HT1080 (cell line): ENCODE measurements around the gene KIF20B. TPM values are rescaled to one million over a fixed set of nuclear protein-coding genes. Genes with fewer than 3 reads are reported as not detected.
"Not testable (repeated sequence)": the region's sequence is repeated elsewhere in the genome, so short reads cannot be mapped to it uniquely, and the experiment has no call there.

Source experiments
- DNase-seq: peaks from one replicate; pipeline ENCODE4 v3.0.0-alpha.2; 2015; ENCODE audit warnings: low read depth
- total RNA-seq: library from RNA; depleted of rRNA; stranded (reverse); fragments of >200 nt; shearing (Covaris generic); gene quantifications from 2 replicates; pipeline ENCODE4 v1.2.3, GENCODE V29; 2014; rRNA removed

KIF20B gene
- total RNA-seq, 1 experiment from 2014 or later, result 20.8 TPM

GRCh38 chr10:89782470-89782869 lies 81.1 kb downstream of the KIF20B start:
- no peak for DNase-seq

DNA sequence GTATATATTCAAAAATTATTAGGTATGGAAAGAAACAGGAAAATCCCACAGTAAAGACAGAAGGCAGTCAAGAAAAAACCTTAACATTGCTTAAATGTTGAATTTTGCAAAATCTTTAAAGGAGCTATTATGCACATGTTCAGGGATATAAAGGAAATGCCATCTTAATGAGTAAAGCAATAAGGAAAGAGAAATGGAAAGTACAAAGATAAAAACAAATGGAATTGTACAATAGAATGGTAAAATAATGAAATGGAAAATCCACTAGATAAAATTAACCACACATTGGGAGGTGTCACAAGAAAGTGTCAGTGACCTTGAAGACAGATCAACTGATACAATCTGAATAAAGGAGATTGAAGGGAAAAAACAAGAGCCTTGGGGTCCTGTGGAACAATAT lies 82.0 kb downstream of the KIF20B start:
- DNase-seq, result no peak

DNA sequence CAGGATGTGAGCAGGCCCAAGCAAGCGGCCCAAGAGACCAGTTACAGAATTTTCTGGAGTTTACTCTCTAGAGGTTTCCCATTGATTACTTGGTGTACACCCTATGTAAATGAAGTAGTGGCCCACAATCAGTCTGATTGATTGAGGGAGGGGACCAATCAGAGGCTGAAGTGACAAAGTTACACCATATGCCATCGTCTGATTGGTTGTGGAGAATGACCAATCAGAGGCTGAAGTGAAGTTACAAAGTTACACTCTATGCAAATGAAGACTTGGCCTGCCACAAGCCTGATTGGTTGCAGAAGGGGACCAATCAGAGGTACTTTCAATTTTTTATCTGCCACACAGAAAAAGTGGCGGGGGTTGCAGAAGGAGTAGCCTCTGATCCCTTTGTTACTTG lies 83.7 kb downstream of the KIF20B start:
- DNase-seq, result peak; percentile 9

DNA sequence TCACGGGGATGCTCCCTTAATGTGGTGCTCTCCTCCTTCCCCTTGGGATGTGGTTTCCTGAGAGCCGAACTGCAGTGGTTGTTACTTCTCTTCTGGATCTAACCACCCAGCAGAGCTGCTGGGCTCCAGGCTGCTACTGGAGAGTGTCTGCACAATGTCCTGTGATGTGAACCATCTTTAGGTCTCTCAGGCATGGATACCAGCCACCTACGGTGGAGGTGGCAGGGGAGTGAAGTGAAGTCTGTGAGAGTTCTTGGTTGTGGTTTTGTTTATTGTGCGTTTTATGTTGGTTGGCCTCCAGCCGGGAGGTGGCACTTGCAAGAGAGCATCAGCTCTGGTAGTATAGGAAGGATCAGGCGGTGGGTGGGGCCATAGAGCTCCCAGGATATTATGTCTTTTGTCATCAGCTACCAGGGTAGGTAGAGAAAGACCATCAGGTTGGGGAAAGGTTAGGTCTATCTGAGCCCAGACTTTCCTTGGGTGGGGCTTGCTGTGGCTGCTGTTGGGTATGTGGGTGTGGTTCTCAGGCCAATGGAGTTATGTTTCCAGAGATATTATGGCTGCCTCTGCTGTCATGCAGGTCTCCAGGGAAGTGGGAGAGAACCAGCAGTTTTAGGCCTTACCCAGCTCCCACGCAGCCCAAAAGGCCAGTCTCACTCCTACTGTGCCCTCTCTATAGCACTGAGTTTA lies 87.9 kb downstream of the KIF20B start:
- DNase-seq, result no peak

DNA sequence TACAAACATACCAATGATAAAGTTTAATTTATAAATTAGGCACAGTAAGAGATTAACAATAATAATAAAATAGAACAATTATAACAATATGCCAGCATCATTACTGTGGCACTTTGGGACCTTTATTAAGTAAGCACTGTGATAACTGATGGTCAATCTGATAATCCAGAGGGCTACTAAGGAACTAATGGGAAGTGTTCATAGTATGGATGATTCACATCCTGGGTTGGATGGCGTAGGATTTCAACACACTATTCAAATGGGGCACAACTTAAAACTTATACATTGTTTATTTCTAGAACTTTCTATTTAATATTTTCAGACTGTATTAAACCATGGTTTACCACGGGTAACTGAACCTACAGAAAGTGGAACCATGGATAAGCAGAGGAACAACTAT lies 90.8 kb downstream of the KIF20B start:
- peak; percentile 13 for DNase-seq

GRCh38 chr10:89793649-89794254 lies 92.4 kb downstream of the KIF20B start:
- DNase-seq, result peak; percentile 70

GRCh38 chr10:89795840-89796239 lies 94.5 kb downstream of the KIF20B start:
- DNase-seq, result no peak

GRCh38 chr10:89798092-89798491 lies 96.7 kb downstream of the KIF20B start:
- DNase-seq, result no peak

DNA sequence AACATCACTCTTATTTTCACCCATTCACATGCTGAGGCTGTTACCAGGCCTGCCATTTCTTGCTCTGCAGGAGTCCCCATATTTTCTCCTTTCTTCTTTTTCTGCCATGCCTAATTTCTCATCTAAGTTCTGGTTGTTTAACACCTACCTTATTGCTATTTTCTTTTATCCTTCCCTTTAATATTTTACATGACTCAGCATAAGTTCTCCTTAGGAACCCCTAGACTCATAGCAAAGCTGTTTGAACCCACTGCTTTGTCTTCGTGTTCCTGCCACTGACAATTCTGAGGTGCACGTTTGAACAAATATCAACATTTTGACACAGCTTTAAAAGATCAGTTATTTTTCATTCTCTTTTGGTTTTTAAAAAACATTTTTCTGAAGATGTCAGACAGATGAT lies 98.2 kb downstream of the KIF20B start:
- DNase-seq, result no peak

DNA sequence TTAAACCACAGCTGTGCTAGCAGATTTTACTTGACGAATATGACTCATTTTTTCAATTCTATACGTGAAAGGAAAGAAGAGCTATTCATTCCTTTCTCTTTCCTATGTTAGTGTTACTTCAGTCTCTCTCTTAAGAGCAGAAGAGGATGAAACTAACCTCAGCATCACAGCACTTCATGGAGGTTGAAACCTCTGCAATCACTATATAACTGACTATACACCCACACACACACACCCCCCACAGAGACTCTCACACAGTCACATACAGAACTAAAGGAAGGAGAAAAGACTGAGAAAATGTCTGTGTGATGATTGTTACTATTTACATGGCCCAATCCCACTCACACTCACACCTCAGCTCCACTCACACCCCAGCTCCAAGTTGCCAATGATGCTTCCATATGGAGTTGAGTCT lies 104.2 kb downstream of the KIF20B start:
- DNase-seq, result no peak

- no peak for DNase-seq
Observed at GRCh38 chr10:89808842-89809241, 107.5 kb downstream of the KIF20B start.

DNA sequence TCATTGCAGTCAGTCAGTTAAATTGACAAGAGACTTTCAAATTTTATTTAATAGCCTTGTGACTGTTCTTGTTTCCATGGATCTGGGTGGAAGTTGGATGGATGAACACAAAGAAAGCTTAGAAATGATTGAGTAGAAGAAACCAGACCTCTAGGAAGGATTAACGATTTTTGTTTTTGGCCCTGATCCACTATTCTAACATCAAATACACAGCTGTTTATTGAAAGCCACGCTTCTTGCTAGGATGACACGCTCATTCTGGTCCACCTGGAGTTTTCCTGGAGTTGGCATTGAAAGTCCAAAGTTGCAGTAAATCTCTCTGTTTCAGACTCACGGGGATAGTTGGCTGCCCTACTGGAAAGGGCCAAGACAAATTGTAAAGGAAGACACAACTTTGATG lies 108.4 kb downstream of the KIF20B start:
- DNase-seq, result no peak

GRCh38 chr10:89810908-89811525 lies 109.6 kb downstream of the KIF20B start:
- DNase-seq, result no peak

- DNase-seq, result no peak
Observed at GRCh38 chr10:89813546-89813945, 112.2 kb downstream of the KIF20B start.

DNA sequence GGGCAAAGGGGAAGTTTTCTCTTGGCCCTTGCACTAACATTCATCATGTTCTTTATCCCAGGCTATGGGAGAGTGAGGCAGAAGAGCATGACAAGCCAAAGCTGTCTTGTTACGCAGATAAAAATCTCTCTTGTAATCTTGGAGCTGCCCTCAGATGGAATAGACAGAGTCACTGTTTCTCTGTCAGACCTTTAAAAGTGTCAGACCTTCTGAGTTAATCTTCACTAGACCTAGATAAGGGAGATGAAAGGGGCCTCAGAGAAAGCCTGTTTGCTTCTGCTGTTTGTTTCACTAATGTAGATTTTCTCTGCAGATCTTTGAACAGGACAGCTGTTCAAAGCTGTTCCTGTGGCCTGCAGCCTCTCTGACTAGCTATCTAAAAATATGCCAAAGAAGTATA lies 112.9 kb downstream of the KIF20B start:
- no peak for DNase-seq

GRCh38 chr10:89815049-89815853 lies 113.9 kb downstream of the KIF20B start:
- DNase-seq, result no peak

- not testable (repeated sequence) for DNase-seq
Observed at GRCh38 chr10:89819008-89819407, 117.6 kb downstream of the KIF20B start.

Other genes starting within 250 kb of the KIF20B start
- gene SLC16A12, start 166.0 kb upstream of the KIF20B start, total RNA-seq, result 0.20 and 0.26 TPM in 2 replicates
- gene PANK1, start 56.3 kb upstream of the KIF20B start, total RNA-seq, result 3.8 and 5.0 TPM in 2 replicates